Endothelial cell of umbilical vein (primary cell): ENCODE data around the gene RGS9BP.

ENCODE experiments used
- POLR2A ChIP-seq: IDR thresholded peaks from 2 replicates; pipeline ENCODE4 v1.6.1; 2012; ENCODE audit warnings: low read depth, mild to moderate bottlenecking, control low read depth, low read length
- POLR2AphosphoS5 ChIP-seq: IDR thresholded peaks from 2 replicates; pipeline ENCODE4 v1.6.1; 2012; ENCODE audit warnings: low read depth, mild to moderate bottlenecking, control low read depth, low read length, moderate library complexity; ENCODE audit not compliant: insufficient read depth

DNA sequence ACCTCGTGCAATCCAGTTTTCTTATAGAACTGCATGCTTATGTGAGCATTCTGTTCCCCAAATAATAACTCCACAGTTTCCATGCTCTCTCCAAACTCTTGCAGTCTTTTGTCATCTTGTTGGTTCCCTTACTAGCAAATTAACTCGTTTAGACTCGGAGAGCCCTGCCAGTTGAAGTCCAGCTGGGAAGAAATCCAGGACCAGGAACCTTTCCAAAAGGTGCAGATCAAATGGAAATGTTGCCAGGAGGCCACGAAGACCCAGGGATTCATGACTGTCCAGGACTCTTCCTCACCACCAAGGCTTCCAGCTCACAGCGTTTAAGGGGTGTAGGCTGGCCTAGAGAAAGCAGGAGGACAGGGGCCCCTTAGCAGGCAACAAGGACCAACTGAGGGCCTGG, 41.8 kb downstream of the RGS9BP start:
- no peak for TF ChIP-seq POLR2AphosphoS5
- no peak for TF ChIP-seq POLR2A
